Measurements from ENCODE around the gene FBXO21.
"Not testable (repeated sequence)": the region's sequence is repeated elsewhere in the genome, so short reads cannot be mapped to it uniquely, and the experiment has no call there.

- TF ChIP-seq, protein P1, sequence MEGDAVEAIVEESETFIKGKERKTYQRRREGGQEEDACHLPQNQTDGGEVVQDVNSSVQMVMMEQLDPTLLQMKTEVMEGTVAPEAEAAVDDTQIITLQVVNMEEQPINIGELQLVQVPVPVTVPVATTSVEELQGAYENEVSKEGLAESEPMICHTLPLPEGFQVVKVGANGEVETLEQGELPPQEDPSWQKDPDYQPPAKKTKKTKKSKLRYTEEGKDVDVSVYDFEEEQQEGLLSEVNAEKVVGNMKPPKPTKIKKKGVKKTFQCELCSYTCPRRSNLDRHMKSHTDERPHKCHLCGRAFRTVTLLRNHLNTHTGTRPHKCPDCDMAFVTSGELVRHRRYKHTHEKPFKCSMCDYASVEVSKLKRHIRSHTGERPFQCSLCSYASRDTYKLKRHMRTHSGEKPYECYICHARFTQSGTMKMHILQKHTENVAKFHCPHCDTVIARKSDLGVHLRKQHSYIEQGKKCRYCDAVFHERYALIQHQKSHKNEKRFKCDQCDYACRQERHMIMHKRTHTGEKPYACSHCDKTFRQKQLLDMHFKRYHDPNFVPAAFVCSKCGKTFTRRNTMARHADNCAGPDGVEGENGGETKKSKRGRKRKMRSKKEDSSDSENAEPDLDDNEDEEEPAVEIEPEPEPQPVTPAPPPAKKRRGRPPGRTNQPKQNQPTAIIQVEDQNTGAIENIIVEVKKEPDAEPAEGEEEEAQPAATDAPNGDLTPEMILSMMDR (IDR thresholded peaks at IDR 0.05), result not testable (repeated sequence)
- not testable (repeated sequence) for TF ChIP-seq POLR2AphosphoS5, EP300, POLR2A (IDR thresholded peaks at IDR 0.05)
These were observed 9.9 kb upstream of the FBXO21 start for GRCh38 chr12:117199956-117200744.

Data from upper lobe of left lung (tissue), 4 donors.